Epidermal melanocyte (primary cell): ENCODE data around the gene SLIT3.

Experiments
- DNase-seq: peaks from one replicate; pipeline ENCODE4 v3.0.0; 2011; ENCODE audit warnings: low spot score; ENCODE audit not compliant: insufficient read length

The SLIT3 gene

DNA sequence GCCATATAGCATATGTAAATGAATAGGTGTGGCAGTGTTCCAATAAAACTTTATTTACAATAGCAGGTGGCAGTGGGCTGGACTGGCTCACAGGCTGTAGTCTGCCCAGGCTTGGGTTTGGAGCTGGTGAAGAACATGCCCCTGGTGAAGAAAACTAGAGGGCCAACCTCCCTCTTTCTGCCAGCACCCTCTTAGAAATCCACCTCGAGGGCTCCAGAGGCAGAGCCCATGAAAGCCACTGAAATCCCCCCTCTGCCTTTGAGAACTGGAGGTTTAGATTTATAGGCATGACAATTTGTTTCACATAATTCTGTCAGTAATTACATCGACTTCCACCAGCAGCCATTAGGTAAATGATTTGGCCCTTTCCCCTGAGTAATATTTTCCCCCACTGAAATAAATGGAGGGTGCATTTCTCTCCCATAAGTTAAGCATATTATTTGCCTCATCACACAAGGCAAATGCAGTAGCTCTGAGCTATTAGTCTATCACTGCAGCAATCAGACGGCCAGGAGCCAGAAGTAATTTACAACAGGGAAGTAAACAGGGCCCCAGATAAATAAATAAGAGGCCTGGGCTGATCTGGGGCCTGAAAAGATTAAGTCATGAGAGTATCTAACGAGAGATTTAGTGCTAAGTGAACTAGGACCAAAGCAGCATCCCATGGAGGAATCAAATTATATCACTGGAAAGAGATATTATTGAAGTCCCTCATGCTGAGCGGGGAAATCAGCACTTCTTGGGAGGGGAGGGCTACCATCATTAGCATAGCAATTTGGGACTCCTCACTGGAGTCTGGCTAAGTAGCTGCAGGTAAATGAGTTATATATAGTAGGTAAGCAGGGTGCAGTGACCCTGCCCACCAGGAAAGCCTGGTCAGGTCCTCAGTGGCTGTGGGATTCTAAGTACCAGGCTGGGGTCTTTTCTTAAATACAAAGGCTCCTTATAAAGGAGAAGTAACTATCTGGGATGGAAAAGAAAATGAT is 123.9 kb downstream of the SLIT3 start:
- DNase-seq, result no peak

DNA sequence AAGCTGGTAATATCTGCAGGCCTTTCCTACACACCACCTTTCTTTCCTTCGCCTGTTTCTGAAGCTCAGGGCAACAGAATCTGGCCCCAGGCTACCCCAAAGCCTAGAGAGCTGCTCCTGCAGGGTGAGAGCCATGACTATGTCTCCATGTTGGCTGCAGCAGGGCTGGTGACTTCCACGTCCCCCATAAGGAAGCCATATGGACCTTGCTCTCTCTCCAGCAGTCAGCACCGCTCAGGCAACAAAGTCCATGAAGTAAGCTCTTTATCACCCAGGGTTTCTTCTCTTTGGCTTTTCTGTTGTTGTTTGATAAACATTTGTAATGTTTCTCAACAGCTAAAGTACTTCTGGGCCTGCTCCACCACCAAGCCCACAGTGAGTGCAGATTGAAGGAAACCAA is 125.2 kb downstream of the SLIT3 start:
- no peak for DNase-seq

DNA sequence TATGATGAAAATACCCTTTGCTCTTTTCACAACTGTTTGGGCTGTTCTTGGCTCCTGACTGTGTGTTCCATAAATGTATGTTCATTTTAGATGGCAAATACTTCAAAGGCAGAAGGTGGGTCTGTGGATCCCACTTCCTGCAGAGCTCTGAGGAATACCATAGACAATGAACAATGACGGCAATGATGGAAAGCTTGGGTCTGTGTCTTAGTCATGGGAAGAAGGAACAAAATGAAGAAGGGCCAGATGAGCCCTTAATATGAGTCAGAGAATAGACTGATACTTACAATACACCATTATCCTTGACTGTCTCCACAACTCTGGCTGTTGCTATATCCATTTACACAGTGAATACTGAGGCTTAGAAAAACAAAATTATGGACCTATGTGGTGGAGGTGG is 126.0 kb downstream of the SLIT3 start:
- DNase-seq, result no peak

DNA sequence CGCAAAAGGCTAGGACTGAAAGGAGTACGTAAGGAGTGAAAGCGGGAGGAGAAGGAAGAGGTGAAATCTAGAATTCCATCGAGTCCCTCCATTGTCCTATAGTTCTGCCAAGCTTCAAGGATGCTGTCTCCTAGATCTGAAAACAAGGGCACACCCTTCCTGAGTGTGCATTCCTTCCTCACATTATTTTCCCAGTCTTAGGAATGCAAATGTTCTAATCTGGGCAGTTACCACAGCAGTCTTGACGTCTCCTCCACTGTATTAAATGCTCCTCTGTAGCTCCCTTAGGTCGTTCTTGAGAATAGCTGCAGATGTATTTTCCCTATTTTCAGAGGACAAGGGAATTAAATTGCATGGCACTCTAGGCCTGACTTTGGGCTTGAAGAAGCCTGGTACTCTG is 127.6 kb downstream of the SLIT3 start:
- DNase-seq, result no peak

DNA sequence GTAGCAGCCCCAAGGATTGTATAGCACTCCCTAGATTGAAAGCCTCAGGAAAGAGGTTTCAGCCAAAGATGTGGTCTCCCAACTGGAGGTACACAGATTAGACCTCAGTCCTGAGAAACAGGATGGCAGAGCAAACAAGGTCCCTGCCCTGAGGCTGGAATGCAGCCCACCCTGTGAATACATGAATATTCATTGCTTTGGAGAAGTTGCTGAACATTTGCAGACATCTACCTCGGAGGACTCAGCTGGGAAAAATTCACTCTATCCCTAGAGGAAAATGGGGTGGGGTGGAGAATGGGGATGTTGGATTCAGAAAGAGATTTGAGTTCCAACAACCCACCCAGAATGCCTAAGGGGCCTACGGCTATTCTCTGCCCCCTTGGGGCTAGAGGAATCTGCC is 129.4 kb downstream of the SLIT3 start:
- no peak for DNase-seq

DNA sequence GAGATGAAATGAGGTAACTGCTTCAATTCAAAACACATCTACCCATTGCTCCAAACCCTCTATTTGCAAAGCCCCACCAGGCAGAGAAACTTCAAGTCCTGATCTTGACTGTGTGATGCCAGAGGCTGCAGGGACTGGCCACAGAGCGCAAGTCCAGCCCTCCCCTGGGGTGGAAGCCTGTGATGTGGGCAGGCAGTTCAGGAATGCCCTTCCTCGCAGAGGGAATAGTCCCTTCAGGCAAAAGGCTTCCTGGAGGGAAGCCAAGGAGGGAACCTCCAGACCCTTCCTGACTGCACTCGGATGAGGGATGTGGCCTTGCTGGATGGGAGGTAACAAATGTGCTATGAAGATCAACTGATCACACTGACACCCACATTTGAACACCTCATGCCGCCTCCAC is 131.2 kb downstream of the SLIT3 start:
- DNase-seq, result no peak

DNA sequence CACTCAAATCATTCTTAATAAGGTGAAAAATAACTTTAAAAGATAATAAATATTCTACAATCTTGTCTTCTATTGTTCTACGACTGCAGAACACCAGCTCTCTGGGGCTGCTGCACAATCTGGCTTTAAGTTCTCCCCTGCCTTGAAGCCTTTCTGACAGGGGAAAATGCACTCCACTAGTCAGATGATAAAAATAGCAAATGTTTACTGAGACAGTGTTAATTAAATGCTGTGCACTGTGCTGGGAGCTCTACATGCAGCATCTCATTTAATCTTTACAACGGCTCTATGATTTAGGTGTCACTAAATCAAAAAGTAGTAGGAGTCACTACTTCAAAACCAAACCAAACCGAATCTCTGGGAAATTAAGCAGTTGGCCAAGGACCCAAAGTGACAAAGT is 132.7 kb downstream of the SLIT3 start:
- no peak for DNase-seq

DNA sequence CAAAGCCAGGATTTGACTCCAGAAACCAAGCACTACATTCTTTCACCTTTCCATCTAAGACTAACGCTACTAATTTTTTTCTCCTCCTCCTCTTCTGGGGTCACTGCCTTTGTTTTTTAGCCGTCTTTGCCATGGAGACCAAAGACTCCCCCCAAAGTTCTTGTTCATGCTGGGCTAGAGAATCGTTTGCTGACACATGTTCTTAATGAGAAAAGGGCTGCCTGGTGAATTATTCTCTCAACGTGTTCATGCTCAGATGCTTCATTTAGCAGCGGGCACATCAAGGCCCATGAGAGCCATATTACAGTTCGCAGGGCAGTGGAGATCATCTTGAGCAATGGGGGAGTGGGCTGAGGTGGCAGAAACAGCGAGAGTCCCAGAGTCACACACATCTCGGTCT is 134.9 kb downstream of the SLIT3 start:
- no peak for DNase-seq

DNA sequence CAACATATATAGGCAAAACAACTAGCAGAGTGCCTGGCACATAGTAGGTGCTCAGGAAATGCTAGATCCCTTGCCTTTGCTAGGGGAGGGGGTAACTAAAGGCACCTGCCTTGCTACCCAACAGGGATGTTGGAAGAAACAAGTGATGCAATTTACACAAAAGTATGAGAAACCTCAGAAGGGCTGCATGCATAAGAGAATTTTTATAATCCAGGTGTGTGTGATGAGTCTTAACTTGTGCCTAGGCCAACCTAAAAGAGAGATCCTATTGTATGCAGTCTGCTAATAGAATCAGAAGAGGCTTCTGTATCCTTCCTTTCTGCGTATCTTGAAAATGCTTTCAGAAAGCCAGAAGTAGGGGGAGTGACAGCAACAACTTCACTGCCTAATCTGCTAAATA is 135.9 kb downstream of the SLIT3 start:
- no peak for DNase-seq

DNA sequence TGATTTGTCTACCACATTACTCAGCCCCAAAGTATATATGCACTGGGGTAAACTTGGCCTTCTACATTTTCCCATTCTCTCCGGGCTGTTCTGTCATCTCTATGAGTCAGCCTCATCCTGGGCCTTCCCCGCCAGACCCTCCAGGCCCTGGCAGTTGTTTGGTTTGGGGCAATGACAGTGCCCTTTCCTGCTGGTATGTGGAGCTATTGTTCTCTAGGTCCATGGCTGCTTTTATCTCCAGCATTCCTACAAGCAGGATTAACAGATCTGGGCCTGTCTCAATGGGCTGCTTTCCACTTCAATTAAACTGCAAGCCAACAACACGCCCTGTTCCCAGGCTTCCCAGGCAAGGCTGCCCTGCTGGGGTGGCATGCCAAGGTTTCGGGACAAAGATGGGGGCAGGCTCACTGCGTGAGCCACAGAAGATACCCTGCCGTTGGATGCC is 136.4 kb downstream of the SLIT3 start:
- peak; percentile 28 for DNase-seq

DNA sequence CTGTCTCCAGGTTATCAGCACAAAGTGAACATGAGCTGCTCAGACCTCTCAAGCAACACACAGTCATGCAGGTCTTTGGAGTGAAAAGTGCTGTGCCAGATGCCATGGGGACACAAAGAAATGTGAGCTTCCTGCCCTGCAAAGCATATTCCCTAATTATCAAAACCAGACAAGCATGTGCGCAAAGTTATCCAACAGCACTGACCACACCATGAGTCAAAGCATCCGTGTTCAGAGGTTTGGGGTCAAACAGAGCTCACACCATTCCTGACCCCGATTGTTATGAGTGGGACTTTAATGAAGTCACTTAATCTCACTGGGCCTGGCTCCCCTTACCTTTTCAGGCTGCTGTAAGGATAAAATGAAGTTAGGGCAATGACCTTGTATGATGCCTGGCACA is 138.5 kb downstream of the SLIT3 start:
- DNase-seq, result no peak

DNA sequence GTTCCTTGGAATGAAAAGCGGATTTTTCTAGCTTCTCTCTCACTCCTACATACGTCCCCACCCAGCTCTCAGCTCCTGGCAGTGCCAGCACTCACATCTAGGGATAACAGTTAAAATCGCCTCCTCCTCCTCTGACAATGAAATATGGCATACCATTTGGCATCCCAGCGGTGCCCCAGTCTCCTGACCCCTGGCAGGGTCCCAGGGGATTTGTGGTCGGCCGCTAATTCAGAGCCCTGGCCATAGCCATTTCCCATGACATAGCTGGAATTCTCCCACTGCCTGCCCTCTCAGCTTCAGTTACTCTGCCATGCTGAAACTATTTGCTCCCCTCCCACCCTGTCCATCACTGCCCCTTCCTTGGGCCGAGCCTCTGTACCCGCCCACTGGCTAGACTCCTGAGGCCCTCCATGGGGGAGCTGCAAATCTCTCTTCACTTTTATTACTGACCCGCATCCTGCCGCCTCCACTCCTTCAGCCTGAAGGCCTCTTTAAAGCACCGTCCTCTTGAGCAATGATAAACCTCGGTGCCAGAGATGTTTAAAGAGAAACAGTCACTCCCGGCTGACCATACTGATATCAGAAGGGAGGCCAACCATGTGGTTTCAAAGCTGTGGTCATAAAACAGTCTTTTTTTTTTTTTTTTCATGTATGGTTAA is 139.8 kb downstream of the SLIT3 start:
- peak; percentile 44 for DNase-seq

DNA sequence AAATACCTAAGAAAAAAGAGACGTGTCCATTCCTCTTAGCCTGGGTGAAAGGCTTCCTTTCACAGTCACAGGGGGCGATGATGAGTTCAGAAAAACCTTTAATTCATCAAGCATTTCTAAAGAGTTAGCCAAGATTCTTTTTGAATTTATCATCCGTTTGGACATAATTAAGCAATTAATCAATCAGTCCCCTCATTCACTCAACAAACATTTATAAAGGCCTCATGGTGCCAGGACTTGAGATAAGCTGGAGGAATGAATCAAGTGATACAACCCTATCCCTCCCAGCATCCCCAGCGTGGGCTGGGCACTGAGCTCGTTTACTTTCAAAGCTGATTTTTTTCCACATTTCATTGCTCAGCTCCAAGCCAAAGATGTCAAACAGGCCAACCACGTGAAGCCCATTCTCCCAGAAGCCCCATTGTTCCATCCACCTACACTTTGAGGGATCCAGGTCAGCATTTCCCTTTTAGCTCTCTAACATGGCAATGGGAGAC is 140.5 kb downstream of the SLIT3 start:
- DNase-seq, result no peak

DNA sequence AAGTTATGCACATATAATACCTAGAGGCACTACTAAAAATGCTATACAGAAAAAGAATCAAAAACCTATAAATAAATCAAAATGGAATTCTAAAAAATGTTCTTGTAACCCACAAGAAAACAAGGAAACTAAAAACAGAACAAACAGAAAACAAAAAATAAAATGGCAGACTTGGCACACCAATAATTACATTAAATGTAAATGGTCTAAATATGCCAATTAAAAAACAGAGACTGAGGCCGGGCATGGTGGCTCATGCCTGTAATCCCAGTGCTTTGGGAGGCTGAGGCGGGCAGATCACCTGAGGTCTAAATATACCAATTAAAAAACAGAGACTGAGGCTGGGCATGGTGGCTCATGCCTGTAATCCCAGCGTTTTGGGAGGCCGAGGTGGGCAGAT is 142.2 kb downstream of the SLIT3 start:
- no peak for DNase-seq

DNA sequence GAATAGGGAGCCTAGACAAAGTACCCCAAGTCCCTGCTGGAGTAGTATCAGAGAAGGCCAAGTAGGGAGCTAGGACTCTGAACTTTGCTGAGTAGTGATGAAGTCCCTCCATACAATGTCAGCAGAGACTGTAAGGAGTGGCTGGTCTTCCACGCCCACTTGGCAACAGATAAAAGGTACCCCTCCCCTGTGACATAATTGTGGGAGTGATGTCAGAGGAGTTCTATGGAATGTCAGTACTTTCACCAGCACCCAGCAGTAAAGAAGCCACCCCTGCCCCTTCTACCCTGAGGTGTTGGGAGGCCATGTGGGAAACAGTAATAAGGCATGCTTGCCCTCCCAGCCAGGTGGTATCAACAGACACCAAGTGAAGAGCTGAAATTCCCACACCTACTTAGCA is 143.9 kb downstream of the SLIT3 start:
- DNase-seq, result no peak

DNA sequence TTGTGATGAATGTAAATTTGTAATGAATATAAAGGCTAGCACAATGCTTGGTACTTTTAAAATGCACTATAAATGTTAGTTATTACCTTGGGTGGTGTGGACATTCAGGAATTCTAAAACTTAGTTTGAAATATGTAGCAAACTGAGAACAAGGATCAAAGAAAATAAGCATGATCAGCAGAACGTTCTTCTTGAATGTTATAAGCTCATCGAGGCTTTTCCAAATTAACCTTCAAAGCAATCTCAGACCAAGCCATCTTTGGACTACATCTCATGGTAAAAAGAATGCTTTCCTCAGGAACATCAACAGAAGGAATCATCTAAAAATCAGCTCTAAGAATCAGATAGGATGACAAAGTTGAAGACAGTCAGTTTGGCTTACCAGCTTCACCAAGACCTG is 146.3 kb downstream of the SLIT3 start:
- no peak for DNase-seq

DNA sequence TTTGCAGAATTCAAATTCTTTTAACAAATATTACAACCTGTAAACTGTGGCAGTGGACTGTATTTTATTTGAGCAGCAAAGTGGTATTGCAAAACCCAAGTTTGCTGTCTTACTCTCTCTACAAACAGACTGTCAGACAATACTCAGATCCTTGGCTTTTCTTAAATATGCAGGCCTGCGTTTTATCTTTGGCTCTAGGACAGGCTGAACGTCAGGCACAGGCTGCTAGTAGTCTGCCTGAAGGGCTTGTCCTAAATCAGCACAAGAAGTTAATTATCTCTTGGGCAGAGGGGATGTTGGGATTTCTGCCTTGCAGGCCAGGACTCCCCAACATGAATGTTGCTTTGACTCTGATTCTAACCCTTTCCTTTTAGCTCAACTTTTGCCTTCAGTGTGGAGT is 147.5 kb downstream of the SLIT3 start:
- DNase-seq, result no peak

DNA sequence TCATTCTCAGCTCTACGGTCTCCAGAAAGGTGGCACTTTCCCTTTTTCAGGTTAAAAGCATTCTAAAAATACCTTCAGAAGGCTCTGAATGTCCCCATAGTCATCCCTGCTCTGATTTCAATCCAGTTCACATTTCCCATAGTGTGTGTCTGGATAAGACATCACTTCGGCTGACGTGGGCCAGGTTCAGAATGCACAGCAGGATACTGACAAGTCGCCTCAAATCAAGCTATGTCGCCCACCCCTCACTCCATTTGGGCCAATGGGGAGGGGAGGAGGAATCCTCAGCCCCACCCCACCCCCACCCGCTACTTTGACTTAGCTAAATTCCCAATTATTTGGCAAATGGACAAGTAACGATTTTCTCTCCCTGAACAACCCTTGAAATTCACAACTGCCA is 148.0 kb downstream of the SLIT3 start:
- no peak for DNase-seq

DNA sequence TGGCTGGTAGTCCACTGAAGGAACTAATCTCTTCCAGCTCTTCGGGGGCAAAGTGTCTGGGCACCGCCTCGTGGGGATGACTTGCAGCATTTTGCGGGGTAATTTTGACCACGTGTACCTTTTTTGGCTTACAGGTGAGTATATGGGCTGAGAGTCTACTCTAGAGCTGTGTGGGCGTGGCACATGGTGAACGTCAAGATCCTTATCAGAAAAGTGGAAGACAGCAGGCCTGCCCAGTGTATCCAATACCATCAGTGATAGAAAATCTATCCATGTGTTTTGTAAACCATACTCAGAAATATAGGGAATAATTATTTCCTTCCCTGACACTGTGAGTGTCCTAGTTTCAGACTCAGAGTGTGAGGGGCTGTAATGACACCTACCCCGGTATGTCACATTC is 148.5 kb downstream of the SLIT3 start:
- DNase-seq, result no peak

DNA sequence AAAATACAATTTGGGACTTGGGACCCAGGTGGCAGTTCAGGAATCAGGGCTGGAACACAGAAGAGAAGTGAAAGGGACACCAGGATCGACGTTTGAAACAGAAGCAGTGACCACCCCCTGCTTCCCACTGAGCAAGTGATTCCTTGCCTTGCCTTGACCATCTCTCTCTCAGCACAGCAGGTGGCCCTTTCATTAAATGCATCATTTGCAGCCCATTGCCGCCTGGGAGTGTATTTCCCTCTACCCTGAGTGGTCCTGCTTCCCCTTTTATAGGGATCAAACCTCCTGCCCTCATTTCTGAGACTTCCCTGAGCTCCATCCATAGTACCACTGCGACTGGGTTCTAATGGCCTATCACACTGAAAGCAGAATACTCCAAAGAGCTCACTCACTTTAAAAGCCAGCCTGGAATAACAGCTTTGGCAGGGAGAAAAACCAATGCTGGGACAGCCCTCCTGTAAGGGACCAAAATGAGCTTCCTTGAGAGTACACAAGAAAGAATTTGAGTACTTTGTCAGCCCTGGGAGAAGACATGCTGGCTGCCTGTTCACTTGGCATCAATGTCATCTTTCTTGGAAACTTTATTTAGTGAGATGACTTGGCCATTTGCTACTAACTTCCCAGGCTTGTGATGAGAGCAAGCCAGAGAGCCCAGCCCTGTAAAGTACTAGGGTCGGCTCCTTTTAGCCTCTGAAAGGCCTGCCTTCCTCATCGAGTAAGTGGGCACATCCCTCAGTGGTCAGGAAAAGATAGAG is 149.7 kb downstream of the SLIT3 start:
- no peak for DNase-seq

DNA sequence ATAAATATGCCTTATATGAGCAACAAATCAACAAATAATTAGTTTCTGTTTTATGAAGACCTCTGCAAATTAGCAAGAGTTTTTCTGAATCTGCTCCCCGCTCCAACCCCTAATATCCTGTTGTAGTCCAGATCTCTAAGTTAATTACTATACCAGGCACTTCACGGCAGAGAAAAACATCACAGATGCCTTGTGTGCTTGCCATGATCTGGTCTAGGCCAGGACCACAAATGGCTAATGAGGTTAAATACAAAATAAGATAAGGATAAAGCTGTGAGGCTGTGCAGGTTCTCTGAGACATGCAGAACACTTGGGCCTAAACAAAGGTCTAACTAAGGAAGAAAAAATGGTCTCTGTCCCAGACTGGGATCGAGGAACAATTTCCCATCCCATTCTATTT is 150.8 kb downstream of the SLIT3 start:
- DNase-seq, result no peak

DNA sequence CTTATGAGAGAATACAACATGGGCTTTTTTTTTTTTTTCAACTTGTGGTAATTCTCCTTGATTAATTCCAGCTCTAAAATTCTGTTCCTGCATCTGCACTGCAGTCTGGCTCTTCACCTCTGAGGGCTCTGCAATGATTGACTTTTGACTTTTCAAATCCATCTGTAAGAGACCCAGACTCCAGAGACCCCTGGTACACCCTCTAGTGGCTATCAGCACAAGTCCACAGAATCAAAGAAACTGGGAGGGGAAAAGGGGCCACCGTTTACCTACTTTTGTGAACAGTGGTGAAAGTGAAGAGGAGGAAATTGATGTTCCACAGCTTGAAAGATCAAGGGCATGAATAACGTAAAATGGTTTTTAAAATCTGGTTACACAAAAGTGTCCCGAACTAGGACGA is 151.6 kb downstream of the SLIT3 start:
- DNase-seq, result no peak
